ENCODE measurements around the gene SNAPC2. TPM values are rescaled to one million over a fixed set of nuclear protein-coding genes. Genes with fewer than 3 reads are reported as not detected.

The SNAPC2 gene
- total RNA-seq, 1 donor from 2014 or later, result 30.5 TPM

GRCh38 chr19:7900401-7900870 lies 19.7 kb upstream of the SNAPC2 start:
- H3K9me3 ChIP-seq, result no peaks in the 10 kb centered on the region
- intact Hi-C loops (cut with DNase I), result no loop called here
- peaks cover 5 to 18% of the 10 kb centered on the region in 2 donors for H3K4me1 ChIP-seq
- no peak overlapping the region for H3K4me3 ChIP-seq
- no peak for TF ChIP-seq CTCF (IDR thresholded peaks at IDR 0.05)
- H3K27me3 ChIP-seq, result no peaks in the 10 kb centered on the region
- DNase-seq (ENCODE audit: low spot score in 2 of 2), result no peak
- H3K36me3 ChIP-seq, result peaks cover 0 to under 1% of the 10 kb centered on the region in 2 donors
- no peak overlapping the region for H3K27ac ChIP-seq

- no peaks in the 10 kb centered on the region for H3K9me3 ChIP-seq
- DNase-seq (ENCODE audit: low spot score in 2 of 2), result no peak
- TF ChIP-seq CTCF (IDR thresholded peaks at IDR 0.05), result no peak
- no peak overlapping the region for H3K27ac ChIP-seq
- intact Hi-C loops (cut with DNase I), result no loop called here
- no peaks in the 10 kb centered on the region for H3K27me3 ChIP-seq
- no peak overlapping the region for H3K4me3 ChIP-seq
- peaks cover 5 to 20% of the 10 kb centered on the region in 2 donors for H3K4me1 ChIP-seq
- peaks cover 4 to 6% of the 10 kb centered on the region in 2 donors for H3K36me3 ChIP-seq
Observed at GRCh38 chr19:7900931-7901330, 19.2 kb upstream of the SNAPC2 start.

GRCh38 chr19:7901337-7901736 lies 18.8 kb upstream of the SNAPC2 start:
- intact Hi-C loops (cut with DNase I), result no loop called here
- Histone ChIP-seq H3K4me3 (no peak overlapping the region), H3K9me3 (no peaks in the 10 kb centered on the region), H3K4me1 (peaks cover 5 to 20% of the 10 kb centered on the region in 2 donors), H3K36me3 (peaks cover 8% of the 10 kb centered on the region in 2 donors), H3K27me3 (no peaks in the 10 kb centered on the region), H3K27ac (no peak overlapping the region)
- no peak for DNase-seq (ENCODE audit: low spot score in 2 of 2)
- no peak for TF ChIP-seq CTCF (IDR thresholded peaks at IDR 0.05)

- intact Hi-C loops (cut with DNase I), result loop anchor here (1.0 kb wide), 3 partner anchors 17 to 74 kb away; partner anchors contain the start of genes SNAPC2 and TIMM44
- Histone ChIP-seq H3K9me3 (no peaks in the 10 kb centered on the region), H3K27me3 (no peaks in the 10 kb centered on the region), H3K36me3 (peaks cover 8 to 11% of the 10 kb centered on the region in 2 donors), H3K27ac (peak overlapping the region; percentile 68), H3K4me1 (peaks cover 5 to 22% of the 10 kb centered on the region in 2 donors), H3K4me3 (peak overlapping the region; percentile 62 to 97)
- no peak for TF ChIP-seq CTCF (IDR thresholded peaks at IDR 0.05)
- DNase-seq (ENCODE audit: low spot score in 2 of 2), result no peak
Observed at GRCh38 chr19:7902796-7903243, 17.3 kb upstream of the SNAPC2 start.

GRCh38 chr19:7903244-7904073 lies 16.7 kb upstream of the SNAPC2 start, which contains the start of gene MAP2K7:
Gene MAP2K7 (plus strand): TSS chr19:7903877. CDS start chr19:7903945, 68 bp downstream.
- intact Hi-C loops (cut with DNase I), result loop anchor here (1.0 kb wide), 3 partner anchors 17 to 74 kb away; partner anchors contain the start of genes SNAPC2 and TIMM44
- Histone ChIP-seq H3K27me3 (no peaks in the 10 kb centered on the region), H3K9me3 (no peaks in the 10 kb centered on the region), H3K27ac (peak within 1 kb of the TSS; percentile 77 to 81), H3K36me3 (peaks cover 8 to 11% of the 10 kb centered on the region in 2 donors), H3K4me1 (peaks cover 5 to 22% of the 10 kb centered on the region in 2 donors), H3K4me3 (peak within 1 kb of the TSS; percentile 75 to 97)
- TF ChIP-seq CTCF (IDR thresholded peaks at IDR 0.05), result peak in 2 of 3 experiments; percentile 55 to 64
- peak; percentile 97 to 100 for DNase-seq (ENCODE audit: low spot score in 2 of 2)
